GOT3 (cell line): Measurements from ENCODE around the gene GCNT1.

ENCODE experiments used
- DNase-seq: peaks from one replicate; lab custom pipeline; 2025; ENCODE audit warnings: mixed read lengths; lab: John Stamatoyannopoulos, UW

GCNT1 gene

GRCh38 chr9:76534026-76534425 is 75.0 kb downstream of the GCNT1 start:
- no peak for DNase-seq

GRCh38 chr9:76537150-76537646 is 78.2 kb downstream of the GCNT1 start:
- DNase-seq = no peak

GRCh38 chr9:76539180-76539579 is 80.2 kb downstream of the GCNT1 start:
- DNase-seq = no peak

- no peak for DNase-seq
Observed at GRCh38 chr9:76542360-76542759, 83.4 kb downstream of the GCNT1 start.

- no peak for DNase-seq
Observed at GRCh38 chr9:76545191-76545590, 86.2 kb downstream of the GCNT1 start.

GRCh38 chr9:76552181-76552580 is 93.2 kb downstream of the GCNT1 start:
- DNase-seq = no peak

- DNase-seq = no peak
Observed at GRCh38 chr9:76552751-76553455, 93.9 kb downstream of the GCNT1 start.

- no peak for DNase-seq
Observed at GRCh38 chr9:76553680-76554079, 94.7 kb downstream of the GCNT1 start.
